Measurements from ENCODE around the gene G2E3.
A peak's percentile ranks its signal among the peaks of the same experiment; 100 is the strongest.
"Not testable (repeated sequence)": the region's sequence is repeated elsewhere in the genome, so short reads cannot be mapped to it uniquely, and the experiment has no call there.

Gene G2E3

GRCh38 chr14:30558675-30559555 lies at the start of gene G2E3:
TSS of gene G2E3 (plus strand) at chr14:30559158. CDS start at chr14:30581080, 21,922 bp downstream.
- peak; percentile 94 for DNase-seq

GRCh38 chr14:30517737-30518136 lies 41.2 kb upstream of the G2E3 start:
- DNase-seq, result no peak

- DNase-seq, result no peak
These were observed 39.9 kb upstream of the G2E3 start for GRCh38 chr14:30518867-30519560.

GRCh38 chr14:30519961-30520360 lies 39.0 kb upstream of the G2E3 start:
- DNase-seq, result no peak

- DNase-seq, result no peak
These were observed 38.4 kb upstream of the G2E3 start for GRCh38 chr14:30520536-30520935.

GRCh38 chr14:30521899-30522736 lies 36.8 kb upstream of the G2E3 start:
- peak; percentile 49 for DNase-seq

- no peak for DNase-seq
These were observed 33.1 kb upstream of the G2E3 start for GRCh38 chr14:30525833-30526232.

- no peak for DNase-seq
These were observed 31.8 kb upstream of the G2E3 start for GRCh38 chr14:30527196-30527595.

- DNase-seq, result no peak
These were observed 30.8 kb upstream of the G2E3 start for GRCh38 chr14:30528119-30528518.

- no peak for DNase-seq
These were observed 29.9 kb upstream of the G2E3 start for GRCh38 chr14:30528778-30529642.

GRCh38 chr14:30532264-30532663 lies 26.7 kb upstream of the G2E3 start:
- no peak for DNase-seq

GRCh38 chr14:30533126-30533525 lies 25.8 kb upstream of the G2E3 start:
- DNase-seq, result no peak

GRCh38 chr14:30541318-30541717 lies 17.6 kb upstream of the G2E3 start:
- DNase-seq, result peak; percentile 22

GRCh38 chr14:30546735-30547134 lies 12.2 kb upstream of the G2E3 start:
- DNase-seq, result not testable (repeated sequence)

- DNase-seq, result no peak
These were observed 11.4 kb upstream of the G2E3 start for GRCh38 chr14:30547388-30548048.

- no peak for DNase-seq
These were observed 8.6 kb upstream of the G2E3 start for GRCh38 chr14:30550335-30550734.

- no peak for DNase-seq
These were observed 7.5 kb upstream of the G2E3 start for GRCh38 chr14:30551460-30551859.

- DNase-seq, result no peak
These were observed 5.5 kb upstream of the G2E3 start for GRCh38 chr14:30553311-30553989.

GRCh38 chr14:30558362-30558674 lies 640 bp upstream of the G2E3 start:
- no peak for DNase-seq

GRCh38 chr14:30559638-30560091 lies 707 bp downstream of the G2E3 start:
- DNase-seq, result peak; percentile 21

GRCh38 chr14:30560581-30560980 lies 1.6 kb downstream of the G2E3 start:
- DNase-seq, result no peak

All from activated CD4-positive, alpha-beta T cell treated with anti-CD3 and anti-CD28 coated beads, Interleukin-2, Interleukin-6, amounts not matched to agents 100 ng/mL and 50 ng/mL, durations not matched to agents 16 hours and 8 hours (primary cell).